Activated naive CD8-positive, alpha-beta T cell treated with anti-CD3 and anti-CD28 coated beads, Interleukin-2, amount 10 ng/mL, durations not matched to agents 7 days and 5 days (primary cell): ENCODE measurements around the gene HBE1. TPM values are rescaled to one million over a fixed set of nuclear protein-coding genes. Genes with fewer than 3 reads are reported as not detected.

Source experiments
- ATAC-seq: fragments of 150-1000 bp; cut with Tn5 transposase; one replicate; pipeline ENCODE4 v1.10.0; 2021; ENCODE audit warnings: low read depth, moderate library complexity
- POLR2A ChIA-PET: fragments of 350-600 bp; sonication (Branson Sonifier 250); formaldehyde crosslinking; loops from one replicate; lab custom pipeline; 2021; ENCODE audit warnings: antibody characterized with exemption; lab: Charles Lee
- DNase-seq: peaks from one replicate; pipeline ENCODE4 v3.0.0; 2021
- H3K27ac Mint-ChIP-seq: one replicate; pipeline ENCODE4 v1.8.0; 2022; ENCODE audit warnings: mild to moderate bottlenecking, mixed read lengths
- H3K27me3 Mint-ChIP-seq: one replicate; pipeline ENCODE4 v1.8.0; 2022; ENCODE audit warnings: mild to moderate bottlenecking, moderate library complexity, mixed read lengths
- H3K36me3 Mint-ChIP-seq: one replicate; pipeline ENCODE4 v1.8.0; 2021; ENCODE audit warnings: mild to moderate bottlenecking, mixed read lengths
- H3K4me1 Mint-ChIP-seq: one replicate; pipeline ENCODE4 v1.8.0; 2021; ENCODE audit warnings: mixed read lengths
- H3K4me3 Mint-ChIP-seq: one replicate; pipeline ENCODE4 v1.8.0; 2022; ENCODE audit warnings: mild to moderate bottlenecking, moderate library complexity, mixed read lengths
- H3K9me3 Mint-ChIP-seq: one replicate; pipeline ENCODE4 v1.8.0; 2021; ENCODE audit warnings: mixed read lengths
- total RNA-seq, 2 experiments: library from RNA; stranded (reverse); gene quantifications; one replicate each; pipeline ENCODE4 v1.2.3, GENCODE V29; 2021

Gene HBE1
- total RNA-seq, 2 experiments from 2014 or later = not detected

GRCh38 chr11:5243816-5244180 is 25.9 kb downstream of the HBE1 start:
- POLR2A ChIA-PET = no interaction called here
- H3K4me3 Mint-ChIP-seq = no peak overlapping the region
- no peak for DNase-seq

GRCh38 chr11:5242933-5243815 is 26.6 kb downstream of the HBE1 start:
- H3K27me3 Mint-ChIP-seq = peaks cover 3% of the 10 kb centered on the region
- no peak for ATAC-seq
- POLR2A ChIA-PET = no interaction called here

More at GRCh38 chr11:5243816-5244180, 25.9 kb downstream of the HBE1 start:
- no peak for ATAC-seq
- H3K4me1 Mint-ChIP-seq = no peaks in the 10 kb centered on the region
- no peaks in the 10 kb centered on the region for H3K9me3 Mint-ChIP-seq
- H3K27ac Mint-ChIP-seq = no peak overlapping the region
- H3K27me3 Mint-ChIP-seq = peaks cover 3% of the 10 kb centered on the region
- no peaks in the 10 kb centered on the region for H3K36me3 Mint-ChIP-seq

GRCh38 chr11:5242208-5242607 is 27.5 kb downstream of the HBE1 start:
- POLR2A ChIA-PET = no interaction called here
- ATAC-seq (no peak), DNase-seq (no peak)
- Mint-ChIP-seq H3K4me3 (no peak overlapping the region), H3K27ac (no peak overlapping the region), H3K9me3 (no peaks in the 10 kb centered on the region), H3K27me3 (peaks cover 2% of the 10 kb centered on the region), H3K4me1 (no peaks in the 10 kb centered on the region), H3K36me3 (no peaks in the 10 kb centered on the region)

More at GRCh38 chr11:5242933-5243815, 26.6 kb downstream of the HBE1 start:
- H3K9me3 Mint-ChIP-seq = no peaks in the 10 kb centered on the region
- no peak overlapping the region for H3K4me3 Mint-ChIP-seq
- H3K36me3 Mint-ChIP-seq = no peaks in the 10 kb centered on the region
- DNase-seq = no peak
- H3K4me1 Mint-ChIP-seq = no peaks in the 10 kb centered on the region
- no peak overlapping the region for H3K27ac Mint-ChIP-seq

GRCh38 chr11:5241458-5241857 is 28.3 kb downstream of the HBE1 start:
- Mint-ChIP-seq H3K36me3 (no peaks in the 10 kb centered on the region), H3K9me3 (no peaks in the 10 kb centered on the region)

GRCh38 chr11:5240458-5240857 is 29.3 kb downstream of the HBE1 start:
- POLR2A ChIA-PET = no interaction called here

More at GRCh38 chr11:5241458-5241857, 28.3 kb downstream of the HBE1 start:
- DNase-seq = no peak
- Mint-ChIP-seq H3K27ac (no peak overlapping the region), H3K4me1 (no peaks in the 10 kb centered on the region), H3K27me3 (peaks cover 2% of the 10 kb centered on the region), H3K4me3 (no peak overlapping the region)
- no peak for ATAC-seq
- POLR2A ChIA-PET = no interaction called here

GRCh38 chr11:5240056-5240455 is 29.7 kb downstream of the HBE1 start:
- POLR2A ChIA-PET = no interaction called here
- no peak overlapping the region for H3K4me3 Mint-ChIP-seq
- peaks cover 11% of the 10 kb centered on the region for H3K27me3 Mint-ChIP-seq
- DNase-seq = no peak
- H3K9me3 Mint-ChIP-seq = no peaks in the 10 kb centered on the region
- no peak overlapping the region for H3K27ac Mint-ChIP-seq
- H3K36me3 Mint-ChIP-seq = no peaks in the 10 kb centered on the region
- H3K4me1 Mint-ChIP-seq = no peaks in the 10 kb centered on the region
- ATAC-seq = no peak

More at GRCh38 chr11:5240458-5240857, 29.3 kb downstream of the HBE1 start:
- Mint-ChIP-seq H3K27me3 (peaks cover 8% of the 10 kb centered on the region), H3K4me1 (no peaks in the 10 kb centered on the region), H3K4me3 (no peak overlapping the region), H3K36me3 (no peaks in the 10 kb centered on the region), H3K9me3 (no peaks in the 10 kb centered on the region), H3K27ac (no peak overlapping the region)
- ATAC-seq (no peak), DNase-seq (no peak)

- no peak for DNase-seq
- POLR2A ChIA-PET = no interaction called here
- H3K9me3 Mint-ChIP-seq = no peaks in the 10 kb centered on the region
- H3K4me3 Mint-ChIP-seq = no peak overlapping the region
- no peak for ATAC-seq
- H3K4me1 Mint-ChIP-seq = peaks cover 5% of the 10 kb centered on the region
- no peaks in the 10 kb centered on the region for H3K36me3 Mint-ChIP-seq
- peaks cover 11% of the 10 kb centered on the region for H3K27me3 Mint-ChIP-seq
- H3K27ac Mint-ChIP-seq = no peak overlapping the region
Observed at GRCh38 chr11:5239046-5239445, 30.7 kb downstream of the HBE1 start.

- no peak for DNase-seq
- H3K27ac Mint-ChIP-seq = no peak overlapping the region
- no peaks in the 10 kb centered on the region for H3K36me3 Mint-ChIP-seq
- peaks cover 5% of the 10 kb centered on the region for H3K4me1 Mint-ChIP-seq
- ATAC-seq = no peak
- H3K9me3 Mint-ChIP-seq = no peaks in the 10 kb centered on the region
- peaks cover 11% of the 10 kb centered on the region for H3K27me3 Mint-ChIP-seq
- POLR2A ChIA-PET = no interaction called here
- H3K4me3 Mint-ChIP-seq = no peak overlapping the region
Observed at GRCh38 chr11:5238486-5238885, 31.3 kb downstream of the HBE1 start.

- no peak for DNase-seq
- POLR2A ChIA-PET = no interaction called here
- H3K9me3 Mint-ChIP-seq = no peaks in the 10 kb centered on the region
Observed at GRCh38 chr11:5237420-5237819, 32.3 kb downstream of the HBE1 start.

GRCh38 chr11:5235364-5236095 is 34.2 kb downstream of the HBE1 start:
- Mint-ChIP-seq H3K27ac (no peak overlapping the region), H3K4me1 (peaks cover 5% of the 10 kb centered on the region), H3K27me3 (peaks cover 18% of the 10 kb centered on the region), H3K4me3 (no peak overlapping the region), H3K36me3 (no peaks in the 10 kb centered on the region), H3K9me3 (no peaks in the 10 kb centered on the region)
- POLR2A ChIA-PET = no interaction called here
- DNase-seq (no peak), ATAC-seq (no peak)

More at GRCh38 chr11:5237420-5237819, 32.3 kb downstream of the HBE1 start:
- Mint-ChIP-seq H3K4me1 (peaks cover 5% of the 10 kb centered on the region), H3K36me3 (no peaks in the 10 kb centered on the region), H3K27me3 (peaks cover 11% of the 10 kb centered on the region), H3K27ac (no peak overlapping the region), H3K4me3 (no peak overlapping the region)
- ATAC-seq = no peak

GRCh38 chr11:5234381-5234834 is 35.3 kb downstream of the HBE1 start, which contains the start of gene HBD:
Gene HBD (minus strand): TSS chr11:5234483. CDS start chr11:5234433, 50 bp downstream.
- no peak for DNase-seq
- no peak for ATAC-seq
- Mint-ChIP-seq H3K27ac (no peak within 1 kb of the TSS), H3K9me3 (no peaks in the 10 kb centered on the region), H3K36me3 (no peaks in the 10 kb centered on the region), H3K4me1 (peaks cover 5% of the 10 kb centered on the region), H3K27me3 (peaks cover 17% of the 10 kb centered on the region), H3K4me3 (no peak within 1 kb of the TSS)
- POLR2A ChIA-PET = no interaction called here

GRCh38 chr11:5233307-5233706 is 36.4 kb downstream of the HBE1 start:
- DNase-seq (no peak), ATAC-seq (no peak)
- H3K4me1 Mint-ChIP-seq = peaks cover 5% of the 10 kb centered on the region
- no peak overlapping the region for H3K27ac Mint-ChIP-seq
- H3K27me3 Mint-ChIP-seq = peaks cover 17% of the 10 kb centered on the region
- H3K36me3 Mint-ChIP-seq = no peaks in the 10 kb centered on the region
- H3K9me3 Mint-ChIP-seq = no peaks in the 10 kb centered on the region
- POLR2A ChIA-PET = no interaction called here
- no peak overlapping the region for H3K4me3 Mint-ChIP-seq

GRCh38 chr11:5232821-5233220 is 36.9 kb downstream of the HBE1 start:
- H3K4me1 Mint-ChIP-seq = peaks cover 5% of the 10 kb centered on the region
- DNase-seq = no peak
- H3K9me3 Mint-ChIP-seq = no peaks in the 10 kb centered on the region
- POLR2A ChIA-PET = no interaction called here
- no peak overlapping the region for H3K27ac Mint-ChIP-seq
- no peak overlapping the region for H3K4me3 Mint-ChIP-seq
- H3K36me3 Mint-ChIP-seq = no peaks in the 10 kb centered on the region
- peaks cover 17% of the 10 kb centered on the region for H3K27me3 Mint-ChIP-seq
- no peak for ATAC-seq
